Measurements from ENCODE around the gene CCDC92B.

GRCh38 chr17:2697611-2698162 lies 51.8 kb downstream of the CCDC92B start:
- TF ChIP-seq POLR2A (IDR thresholded peaks at IDR 0.05) (no peak), CTCF (IDR thresholded peaks at IDR 0.05) (no peak)

Data from transverse colon (tissue), 3 donors.